Upper lobe of left lung (tissue), 4 donors: Measurements from ENCODE around the gene IL9R.

Experiments used
- CTCF ChIP-seq, 6 experiments: fragments of 450-650 bp in 4 of 6; fragments of 200-600 bp in 2 of 6; sonication (generic) in 2 of 6; IDR thresholded peaks; one replicate each; pipeline ENCODE4 v1.5.1; 2016 to 2019; ENCODE audit warnings: antibody characterized with exemption in 6 of 6
- POLR2A ChIP-seq, 4 donors: fragments of 450-650 bp; IDR thresholded peaks; one replicate each; pipeline ENCODE4 v1.5.1; 2016 to 2017; ENCODE audit warnings: antibody characterized with exemption in 4 of 4, mild to moderate bottlenecking in 2 of 4
- POLR2AphosphoS5 ChIP-seq, 2 donors: sonication (generic); formaldehyde crosslinking; IDR thresholded peaks; one replicate each; pipeline ENCODE4 v1.5.1; 2017; ENCODE audit warnings: antibody characterized with exemption in 2 of 2

- TF ChIP-seq CTCF (IDR thresholded peaks at IDR 0.05) (no peak), POLR2A (IDR thresholded peaks at IDR 0.05) (no peak), POLR2AphosphoS5 (IDR thresholded peaks at IDR 0.05) (no peak)
These were observed 1.4 kb downstream of the IL9R start for GRCh38 chrX:155998761-155999510.
